SU-DHL-6 (cell line): ENCODE data around the gene DNMT3A.

Experiments
- EZH2phosphoT487 ChIP-seq: fragments of 200-600 bp; sonication (generic), shearing (Covaris generic); conservative IDR thresholded peaks from 2 replicates; pipeline ENCODE4 v1.6.1; 2018; ENCODE audit warnings: mild to moderate bottlenecking, antibody characterized with exemption, low read length, moderate library complexity, mixed read lengths
- TF ChIP-seq, protein P1 (sequence below): fragments of 200-600 bp; sonication (generic); IDR thresholded peaks from one replicate; pipeline ENCODE4 v1.5.1; 2017; ENCODE audit warnings: antibody characterized with exemption, mild to moderate bottlenecking, low read length, moderate library complexity; ENCODE audit not compliant: insufficient read depth, poor library complexity, severe bottlenecking

DNA sequence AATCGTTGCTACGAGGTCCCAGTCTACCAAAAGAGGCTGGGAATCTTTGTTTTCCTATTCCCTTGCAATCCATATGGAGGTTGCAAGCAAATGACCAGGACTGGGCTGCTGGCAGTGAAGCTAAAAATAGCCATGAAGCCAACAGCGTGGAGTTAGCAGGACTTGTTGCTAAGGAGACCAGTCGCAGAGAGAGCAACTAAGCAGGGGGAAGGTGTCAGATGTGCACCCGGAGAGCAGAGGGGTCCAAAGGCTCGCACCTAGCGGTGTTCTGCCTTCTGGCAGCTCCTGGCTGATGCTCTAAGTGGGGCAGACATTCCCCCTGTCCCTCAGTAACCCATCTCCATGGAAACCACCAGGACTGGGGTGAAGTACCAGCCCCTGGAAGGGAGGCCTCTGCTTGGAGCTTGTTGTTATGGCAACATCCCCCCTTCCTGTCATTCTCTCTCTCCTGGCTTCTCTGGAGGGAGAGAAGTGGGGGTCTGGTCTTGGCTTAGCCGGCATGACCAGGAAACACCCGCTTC lies 84.6 kb downstream of the DNMT3A start:
- TF ChIP-seq, protein P1, sequence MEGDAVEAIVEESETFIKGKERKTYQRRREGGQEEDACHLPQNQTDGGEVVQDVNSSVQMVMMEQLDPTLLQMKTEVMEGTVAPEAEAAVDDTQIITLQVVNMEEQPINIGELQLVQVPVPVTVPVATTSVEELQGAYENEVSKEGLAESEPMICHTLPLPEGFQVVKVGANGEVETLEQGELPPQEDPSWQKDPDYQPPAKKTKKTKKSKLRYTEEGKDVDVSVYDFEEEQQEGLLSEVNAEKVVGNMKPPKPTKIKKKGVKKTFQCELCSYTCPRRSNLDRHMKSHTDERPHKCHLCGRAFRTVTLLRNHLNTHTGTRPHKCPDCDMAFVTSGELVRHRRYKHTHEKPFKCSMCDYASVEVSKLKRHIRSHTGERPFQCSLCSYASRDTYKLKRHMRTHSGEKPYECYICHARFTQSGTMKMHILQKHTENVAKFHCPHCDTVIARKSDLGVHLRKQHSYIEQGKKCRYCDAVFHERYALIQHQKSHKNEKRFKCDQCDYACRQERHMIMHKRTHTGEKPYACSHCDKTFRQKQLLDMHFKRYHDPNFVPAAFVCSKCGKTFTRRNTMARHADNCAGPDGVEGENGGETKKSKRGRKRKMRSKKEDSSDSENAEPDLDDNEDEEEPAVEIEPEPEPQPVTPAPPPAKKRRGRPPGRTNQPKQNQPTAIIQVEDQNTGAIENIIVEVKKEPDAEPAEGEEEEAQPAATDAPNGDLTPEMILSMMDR, result no peak
- TF ChIP-seq EZH2phosphoT487, result no peak
